Activated T-helper 9 cell treated with anti-CD3 and anti-CD28 coated beads, Interleukin-2, amount 50 U/mL, for 16 hours (primary cell): Measurements from ENCODE around the gene TLCD3B.
A peak's percentile ranks its signal among the peaks of the same experiment; 100 is the strongest.
"Not testable (repeated sequence)": the region's sequence is repeated elsewhere in the genome, so short reads cannot be mapped to it uniquely, and the experiment has no call there.

Experiments used
- DNase-seq: peaks from one replicate; pipeline ENCODE4 v3.0.0-alpha.2; 2020; ENCODE audit warnings: low read depth

Gene TLCD3B

GRCh38 chr16:30060836-30061554 lies 29.9 kb upstream of the TLCD3B start:
- DNase-seq = no peak

GRCh38 chr16:30060346-30060745 lies 29.3 kb upstream of the TLCD3B start:
- no peak for DNase-seq

GRCh38 chr16:30054959-30055553 lies 24.0 kb upstream of the TLCD3B start:
- DNase-seq = peak; percentile 31

GRCh38 chr16:30054451-30054850 lies 23.4 kb upstream of the TLCD3B start:
- no peak for DNase-seq

GRCh38 chr16:30053376-30054015 lies 22.4 kb upstream of the TLCD3B start:
- DNase-seq = no peak

GRCh38 chr16:30052671-30053372 lies 21.8 kb upstream of the TLCD3B start:
- peak; percentile 85 for DNase-seq

- no peak for DNase-seq
Measured at GRCh38 chr16:30051518-30051917, 20.4 kb upstream of the TLCD3B start.

- DNase-seq = no peak
Measured at GRCh38 chr16:30049871-30050270, 18.8 kb upstream of the TLCD3B start.

- no peak for DNase-seq
Measured at GRCh38 chr16:30046588-30046987, 15.5 kb upstream of the TLCD3B start.

GRCh38 chr16:30046178-30046577 lies 15.1 kb upstream of the TLCD3B start:
- no peak for DNase-seq

GRCh38 chr16:30041841-30042240 lies 10.8 kb upstream of the TLCD3B start:
- DNase-seq = no peak

- DNase-seq = not testable (repeated sequence)
Measured at GRCh38 chr16:30040690-30041089, 9.6 kb upstream of the TLCD3B start.

- no peak for DNase-seq
Measured at GRCh38 chr16:30040221-30040620, 9.2 kb upstream of the TLCD3B start.

- no peak for DNase-seq
Measured at GRCh38 chr16:30033270-30033669, 2.2 kb upstream of the TLCD3B start.

- DNase-seq = peak; percentile 41
Measured at GRCh38 chr16:30032083-30032819, 1.2 kb upstream of the TLCD3B start.

GRCh38 chr16:30031477-30031918 lies 427 bp upstream of the TLCD3B start:
- DNase-seq = no peak

- no peak for DNase-seq
Measured at GRCh38 chr16:30030011-30030685, 923 bp downstream of the TLCD3B start.

- DNase-seq = no peak
Measured at GRCh38 chr16:30028438-30029076, 2.5 kb downstream of the TLCD3B start.

- no peak for DNase-seq
Measured at GRCh38 chr16:30027588-30028437, 3.3 kb downstream of the TLCD3B start.

GRCh38 chr16:30026449-30026848 lies 4.6 kb downstream of the TLCD3B start:
- DNase-seq = no peak
